GM12878 (cell line): ENCODE data around the gene CLSTN2. TPM values are rescaled to one million over a fixed set of nuclear protein-coding genes. Genes with fewer than 3 reads are reported as not detected.

ENCODE experiments used
- ATAC-seq: fragments of 200-7000 bp; cut with Tn5 transposase; 3 replicates; pipeline ENCODE4 v1.9.1; 2020; ENCODE audit warnings: mild to moderate bottlenecking, moderate library complexity
- BruUV-seq: library from RNA; stranded (reverse); fragments of 400-500 nt; replicated peaks from 2 replicates; lab custom pipeline; 2021; lab: Mats Ljungman, UMichigan
- CTCF ChIA-PET: fragments of 300-600 bp; sonication (Branson Sonifier 250); formaldehyde crosslinking; extraction: SDS; loops from one replicate; lab custom pipeline; 2021; ENCODE audit warnings: inconsistent platforms; lab: Yijun Ruan, JAX
- POLR2A ChIA-PET: fragments of 350-600 bp; formaldehyde crosslinking; extraction: SDS; loops from one replicate; lab custom pipeline; 2021; ENCODE audit warnings: inconsistent platforms; lab: Charles Lee
- RAD21 ChIA-PET: fragments of 300-600 bp; sonication (Branson Sonifier 250); formaldehyde crosslinking; loops from one replicate; lab custom pipeline; 2023; ENCODE audit warnings: antibody characterized with exemption; ENCODE audit not compliant: unreplicated experiment; lab: Charles Lee
- SMC1A ChIA-PET: fragments of 300-600 bp; sonication (Branson Sonifier 250); formaldehyde crosslinking; loops from one replicate; lab custom pipeline; 2023; ENCODE audit not compliant: unreplicated experiment, uncharacterized antibody; lab: Charles Lee
- DNase-seq: peaks from one replicate; pipeline ENCODE4 v3.0.0-alpha.2; 2011; ENCODE audit warnings: low read depth, low spot score
- FAIRE-seq: peaks from 3 replicates; lab custom pipeline; 2011; peaks lifted over from hg19 to GRCh38; lab: Jason Lieb, UNC
- H2AFZ ChIP-seq: 2 replicates; pipeline ENCODE4 v1.6.0; 2011; ENCODE audit warnings: low read depth, low read length, control low read depth; ENCODE audit not compliant: control insufficient read depth
- H3K27ac ChIP-seq: 2 replicates; pipeline ENCODE4 v1.5.1; 2011; ENCODE audit warnings: control low read depth; ENCODE audit not compliant: control insufficient read depth, insufficient read depth
- H3K27me3 ChIP-seq, 2 experiments: replicated peaks in 1 of 2; 2 replicates each; pipeline versions ENCODE4 v1.6.0 to v1.6.1; 2011; ENCODE audit warnings: low read length in 1 of 2; ENCODE audit not compliant: control insufficient read depth in 2 of 2, insufficient read depth in 2 of 2
- H3K36me3 ChIP-seq, 2 experiments: 2 replicates each; pipeline ENCODE4 v1.5.1; 2011; ENCODE audit warnings: low read length in 1 of 2; ENCODE audit not compliant: control insufficient read depth in 2 of 2, insufficient read depth in 2 of 2
- H3K4me1 ChIP-seq: 2 replicates; pipeline ENCODE4 v1.6.1; 2011; ENCODE audit warnings: mild to moderate bottlenecking, low read length, moderate library complexity, mixed read lengths; ENCODE audit not compliant: control insufficient read depth, insufficient read depth
- H3K4me2 ChIP-seq: 2 replicates; pipeline ENCODE4 v1.6.0; 2011; ENCODE audit warnings: control low read depth; ENCODE audit not compliant: control insufficient read depth, insufficient read depth
- H3K4me3 ChIP-seq: fragments of 200-600 bp; sonication (generic); 2 replicates; pipeline ENCODE4 v1.5.1; 2016
- H3K79me2 ChIP-seq: 2 replicates; pipeline ENCODE4 v1.6.0; 2011; ENCODE audit warnings: low read length; ENCODE audit not compliant: control insufficient read depth, insufficient read depth
- H3K9ac ChIP-seq: 2 replicates; pipeline ENCODE4 v1.8.0; 2011; ENCODE audit warnings: low read length, control low read depth, mixed read lengths; ENCODE audit not compliant: control insufficient read depth, insufficient read depth
- H3K9me3 ChIP-seq: replicated peaks from 3 replicates; pipeline ENCODE4 v1.5.1; 2011; ENCODE audit warnings: mild to moderate bottlenecking, low read length; ENCODE audit not compliant: control insufficient read depth, insufficient read depth
- H4K20me1 ChIP-seq: 2 replicates; pipeline ENCODE4 v1.6.0; 2011; ENCODE audit not compliant: control insufficient read depth, insufficient read depth
- BACH1 ChIP-seq: fragments of 450-650 bp; IDR thresholded peaks from 2 replicates; pipeline ENCODE4 v1.6.1; 2017; ENCODE audit warnings: mild to moderate bottlenecking, borderline replicate concordance
- BRCA1 ChIP-seq: IDR thresholded peaks from 2 replicates; pipeline ENCODE4 v1.6.1; 2011; ENCODE audit warnings: low read depth, low read length, improper control_type of control experiment
- CBX5 ChIP-seq: sonication (generic); IDR thresholded peaks from 2 replicates; pipeline ENCODE4 v1.6.1; 2016; ENCODE audit warnings: low read depth, moderate library complexity, mild to moderate bottlenecking, inconsistent platforms
- CHD2 ChIP-seq: IDR thresholded peaks from 2 replicates; pipeline ENCODE4 v1.6.1; 2011; ENCODE audit warnings: low read depth, low read length, improper control_type of control experiment, borderline replicate concordance
- DPF2 ChIP-seq: fragments of 450-650 bp; IDR thresholded peaks from 2 replicates; pipeline ENCODE4 v1.6.1; 2017; ENCODE audit warnings: mild to moderate bottlenecking
- KAT2A ChIP-seq: conservative IDR thresholded peaks from 2 replicates; pipeline ENCODE4 v1.6.1; 2011; ENCODE audit warnings: low read depth, low read length; ENCODE audit not compliant: control insufficient read depth
- MEF2B ChIP-seq: fragments of 450-650 bp; IDR thresholded peaks from 2 replicates; pipeline ENCODE4 v1.6.1; 2018; ENCODE audit warnings: mild to moderate bottlenecking, moderate library complexity; ENCODE audit not compliant: partially characterized antibody, poor library complexity, severe bottlenecking
- MYB ChIP-seq: fragments of 150-350 bp; IDR thresholded peaks from 2 replicates; pipeline ENCODE4 v1.6.1; 2014; ENCODE audit warnings: mild to moderate bottlenecking, low read depth, low read length, borderline replicate concordance
- NFYB ChIP-seq: IDR thresholded peaks from 2 replicates; pipeline ENCODE4 v1.6.1; 2011; ENCODE audit warnings: low read depth, mild to moderate bottlenecking, low read length, improper control_type of control experiment, moderate library complexity; ENCODE audit not compliant: insufficient read depth
- RAD21 ChIP-seq: IDR thresholded peaks from 2 replicates; pipeline ENCODE4 v1.6.1; 2011; ENCODE audit warnings: mild to moderate bottlenecking, low read depth, low read length, moderate library complexity; ENCODE audit not compliant: insufficient read depth
- RELA ChIP-seq: fragments of 450-650 bp; IDR thresholded peaks from 2 replicates; pipeline ENCODE4 v1.8.0; 2014; ENCODE audit warnings: borderline replicate concordance; ENCODE audit not compliant: partially characterized antibody
- SRF ChIP-seq, 2 experiments: IDR thresholded peaks; 2 replicates each; pipeline ENCODE4 v1.6.1; 2011; ENCODE audit warnings: low read depth in 2 of 2, low read length in 2 of 2, mild to moderate bottlenecking in 1 of 2, moderate library complexity in 1 of 2
- TCF7 ChIP-seq: IDR thresholded peaks from 2 replicates; pipeline ENCODE4 v1.6.1; 2014; ENCODE audit warnings: antibody characterized with exemption, borderline replicate concordance
- WRNIP1 ChIP-seq: IDR thresholded peaks from 2 replicates; pipeline ENCODE4 v1.6.1; 2011; ENCODE audit warnings: low read depth, low read length, improper control_type of control experiment, borderline replicate concordance
- ZNF24 ChIP-seq: fragments of 450-650 bp; IDR thresholded peaks from 2 replicates; pipeline ENCODE4 v1.6.1; 2017; ENCODE audit warnings: antibody characterized with exemption, mild to moderate bottlenecking
- ZNF384 ChIP-seq: IDR thresholded peaks from 2 replicates; pipeline ENCODE4 v1.6.1; 2012; ENCODE audit warnings: low read depth, mild to moderate bottlenecking, low read length, improper control_type of control experiment, borderline replicate concordance
- WGBS: methylation state at CpG from one replicate; pipeline ENCODE4 v1.1.6; 2016; ENCODE audit warnings: low lambda C conversion rate; ENCODE audit not compliant: insufficient replicate concordance, insufficient coverage; ENCODE audit errors: missing lambda C conversion rate; 5-methylcytosine and 5-hydroxymethylcytosine counted together
- in situ Hi-C: fragments of 300-500 bp; cut with MboI; formaldehyde crosslinking; loops from 9 replicates; pipeline ENCODE4 v1.14.3; 2018; ENCODE audit warnings: mixed read lengths
- intact Hi-C: fragments of 100-400 bp; cut with micrococcal nuclease; formaldehyde crosslinking; loops from one replicate; pipeline ENCODE4 v1.14.2; 2022; ENCODE audit not compliant: unreplicated experiment
- polyA plus RNA-seq, 11 experiments: library from polyadenylated mRNA; depleted of rRNA in 4 of 11; unstranded in 6 of 11; stranded (reverse) in 5 of 11; fragments of >200 nt; fragmentation: Nextera tagmentation in 4 of 11; fragmentation: Illumina TruSeq in 1 of 11; extraction: Ambion mirVana in 4 of 11; extraction: Trizol in 1 of 11; gene quantifications; 1 replicate in 1 of 11; 2 replicates in 10 of 11; pipeline versions ENCODE4 v1.2.1 to v1.2.3, GENCODE V29; 2011 to 2016; ENCODE audit warnings: inconsistent platforms in 2 of 11, missing spikeins in 2 of 11, low read depth in 1 of 11
- total RNA-seq, 4 experiments: library from RNA; depleted of rRNA in 3 of 4; stranded (reverse); fragments of >200 nt in 3 of 4; fragmentation: Illumina TruSeq in 1 of 4; extraction: Trizol in 1 of 4; gene quantifications; 2 replicates each; pipeline versions ENCODE4 v1.2.1 to v1.2.3, GENCODE V29; 2013 to 2021
- TF ChIP-seq, protein P1 (sequence below): fragments of 450-650 bp; IDR thresholded peaks from 2 replicates; pipeline ENCODE4 v1.6.1; 2017; ENCODE audit warnings: low read depth, mild to moderate bottlenecking, moderate library complexity
- TF ChIP-seq, protein P2 (sequence below): fragments of 450-650 bp; conservative IDR thresholded peaks from 2 replicates; pipeline ENCODE4 v1.6.1; 2017; ENCODE audit warnings: mild to moderate bottlenecking, moderate library complexity

The CLSTN2 gene
- total and polyA plus RNA-seq, 10 of the 15 experiments (the other 5 are each of a cell fraction or from before 2014, with no cell fraction given): under 0.01 to 0.10 (median under 0.01) TPM; not detected in 5

DNA sequence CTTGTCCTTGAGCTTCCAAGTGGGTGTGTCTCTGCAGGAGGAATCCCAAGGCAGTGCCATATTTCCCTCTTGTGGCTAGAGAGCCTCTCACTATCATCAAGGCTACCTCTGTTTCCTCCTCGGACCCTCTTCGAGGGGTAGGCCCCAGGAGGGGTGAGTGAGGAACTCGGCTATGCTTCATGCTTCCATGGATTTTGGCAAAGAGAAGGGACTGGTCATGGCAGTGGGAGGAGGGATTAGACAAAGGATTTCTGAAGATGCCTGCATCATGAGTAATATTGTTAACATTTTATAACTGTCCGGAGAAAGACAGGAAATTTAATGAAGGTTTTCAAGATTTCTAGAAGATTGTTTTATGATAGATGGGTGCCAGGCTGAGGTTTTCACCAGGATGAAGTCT is 241.5 kb downstream of the CLSTN2 start:
- FAIRE-seq (no peak), DNase-seq (no peak), ATAC-seq (no peak)
- Histone ChIP-seq H3K27me3 (no peaks in the 10 kb centered on the region), H2AFZ (no peak overlapping the region), H4K20me1 (no peaks in the 10 kb centered on the region), H3K4me2 (no peak overlapping the region), H3K9me3 (no peaks in the 10 kb centered on the region; the same call in 2 of the 3 replicates), H3K79me2 (no peaks in the 10 kb centered on the region), H3K27ac (no peak overlapping the region), H3K4me3 (no peak overlapping the region), H3K9ac (no peak overlapping the region)
- CTCF ChIA-PET: interaction anchor here (0.8 to 2.1 kb wide), 4 partner anchors 10 to 44 kb away, joined by 3 to 6 read pairs (median 4); no protein-coding TSS in a partner anchor
- intact Hi-C loops (no loop called here), in situ Hi-C loops (no loop called here)
- WGBS: 46% methylated on average over 4 of the region's 4 CpGs
- SMC1A ChIA-PET: interaction anchor here (0.7 to 2.9 kb wide), 5 partner anchors 10 to 30 kb away, joined by 3 to 12 read pairs (median 3); no protein-coding TSS in a partner anchor
- POLR2A ChIA-PET: interaction anchor here (1.0 kb wide), 1 partner anchor 21 kb away, joined by 3 read pairs; no protein-coding TSS in a partner anchor
- TF ChIP-seq BACH1 (no peak), CHD2 (no peak), KAT2A (no peak), ZNF24 (no peak), MEF2B (no peak), RAD21 (no peak), RELA (no peak), SRF (IDR thresholded peaks at IDR 0.05; ENCODE audit: low read depth in 2 of 2, low read length in 2 of 2) (no peak), TCF7 (no peak), WRNIP1 (no peak), BRCA1 (no peak), ZNF384 (no peak), CBX5 (no peak), DPF2 (no peak), MYB (no peak), NFYB (no peak)
- TF ChIP-seq, protein P1, sequence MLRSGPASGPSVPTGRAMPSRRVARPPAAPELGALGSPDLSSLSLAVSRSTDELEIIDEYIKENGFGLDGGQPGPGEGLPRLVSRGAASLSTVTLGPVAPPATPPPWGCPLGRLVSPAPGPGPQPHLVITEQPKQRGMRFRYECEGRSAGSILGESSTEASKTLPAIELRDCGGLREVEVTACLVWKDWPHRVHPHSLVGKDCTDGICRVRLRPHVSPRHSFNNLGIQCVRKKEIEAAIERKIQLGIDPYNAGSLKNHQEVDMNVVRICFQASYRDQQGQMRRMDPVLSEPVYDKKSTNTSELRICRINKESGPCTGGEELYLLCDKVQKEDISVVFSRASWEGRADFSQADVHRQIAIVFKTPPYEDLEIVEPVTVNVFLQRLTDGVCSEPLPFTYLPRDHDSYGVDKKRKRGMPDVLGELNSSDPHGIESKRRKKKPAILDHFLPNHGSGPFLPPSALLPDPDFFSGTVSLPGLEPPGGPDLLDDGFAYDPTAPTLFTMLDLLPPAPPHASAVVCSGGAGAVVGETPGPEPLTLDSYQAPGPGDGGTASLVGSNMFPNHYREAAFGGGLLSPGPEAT: no peak
- TF ChIP-seq, protein P2, sequence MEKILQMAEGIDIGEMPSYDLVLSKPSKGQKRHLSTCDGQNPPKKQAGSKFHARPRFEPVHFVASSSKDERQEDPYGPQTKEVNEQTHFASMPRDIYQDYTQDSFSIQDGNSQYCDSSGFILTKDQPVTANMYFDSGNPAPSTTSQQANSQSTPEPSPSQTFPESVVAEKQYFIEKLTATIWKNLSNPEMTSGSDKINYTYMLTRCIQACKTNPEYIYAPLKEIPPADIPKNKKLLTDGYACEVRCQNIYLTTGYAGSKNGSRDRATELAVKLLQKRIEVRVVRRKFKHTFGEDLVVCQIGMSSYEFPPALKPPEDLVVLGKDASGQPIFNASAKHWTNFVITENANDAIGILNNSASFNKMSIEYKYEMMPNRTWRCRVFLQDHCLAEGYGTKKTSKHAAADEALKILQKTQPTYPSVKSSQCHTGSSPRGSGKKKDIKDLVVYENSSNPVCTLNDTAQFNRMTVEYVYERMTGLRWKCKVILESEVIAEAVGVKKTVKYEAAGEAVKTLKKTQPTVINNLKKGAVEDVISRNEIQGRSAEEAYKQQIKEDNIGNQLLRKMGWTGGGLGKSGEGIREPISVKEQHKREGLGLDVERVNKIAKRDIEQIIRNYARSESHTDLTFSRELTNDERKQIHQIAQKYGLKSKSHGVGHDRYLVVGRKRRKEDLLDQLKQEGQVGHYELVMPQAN: no peak
- TF ChIP-seq, all 136 proteins: peak for 0
- H3K36me3 ChIP-seq: no peaks in the 10 kb centered on the region
- H3K4me1 ChIP-seq: no peaks in the 10 kb centered on the region; the same call in 1 of the 2 replicates
- RAD21 ChIA-PET: no interaction called here
- BruUV-seq: no TSS peak
